ENCODE results near the gene ORAI3. TPM values are rescaled to one million over a fixed set of nuclear protein-coding genes. Genes with fewer than 3 reads are reported as not detected.
A peak's percentile ranks its signal among the peaks of the same experiment; 100 is the strongest.

The ORAI3 gene
- 10 to 100 TPM in 3 of 5 donors, 1 to 10 TPM in 2; 6.6 to 22.3 (median 20.8) TPM for total RNA-seq
- total RNA-seq (2013): 12.9 TPM
- total RNA-seq: 0.64 to 11.0 (median 3.8) reads per million in 29 experiments

GRCh38 chr16:30948667-30949649, at the start of gene ORAI3:
Gene ORAI3 (plus strand): TSS chr16:30949068. CDS start chr16:30949290, 222 bp downstream.
- Histone ChIP-seq H3K4me1 (ENCODE audit: control insufficient read depth in 1 of 2, extremely low read depth in 1 of 2, insufficient read depth in 2 of 2, low read length in 2 of 2) (peaks cover 9 to 38% of the 10 kb centered on the region in 2 experiments), H3K4me3 (ENCODE audit: control insufficient read depth in 1 of 2, extremely low read depth in 1 of 2, low read length in 1 of 2) (peak within 1 kb of the TSS; percentile 62 to 75), H3K27ac (ENCODE audit: low read length) (peak within 1 kb of the TSS; percentile 64), H3K36me3 (ENCODE audit: control insufficient read depth in 2 of 2, extremely low read depth in 1 of 2, insufficient read depth in 1 of 2, low read length in 1 of 2) (peaks cover 0 to 4% of the 10 kb centered on the region in 2 donors), H3K9me3 (no peaks in the 10 kb centered on the region), H3K27me3 (replicated peaks in 1 of 2; ENCODE audit: control insufficient read depth in 2 of 2, extremely low read depth in 1 of 2, insufficient read depth in 2 of 2, low read length in 1 of 2) (no peaks in the 10 kb centered on the region)
- peak; percentile 58 to 70 (median 62) for ATAC-seq (replicated peaks in 1 of 4)
- Mint-ChIP-seq H3K27me3 (no peaks in the 10 kb centered on the region), H3K4me3 (peak within 1 kb of the TSS; percentile 87 to 89 (median 87)), H3K9me3 (no peaks in the 10 kb centered on the region), H3K27ac (peak within 1 kb of the TSS; percentile 84 to 91), H3K4me1 (peaks cover 16 to 26% (median 21%) of the 10 kb centered on the region in 3 donors), H3K36me3 (peaks cover 9% of the 10 kb centered on the region)
- DNase-seq: peak in 13 of 35 experiments; percentile 17 to 62 (median 33)
- 2% methylated on average over 55 of the region's 70 CpGs for WGBS (ENCODE audit: insufficient coverage)
- ChIA-PET CTCF (interaction anchor here in 1 of 2 donors (0.6 kb wide), 1 partner anchor 15 kb away, joined by 3 read pairs; no protein-coding TSS in a partner anchor), POLR2A (interaction anchor here (0.6 to 1.0 kb wide), 3 partner anchors 13 to 925 kb away, joined by 3 to 4 read pairs (median 3); partner anchors contain the start of gene ZNF267 (in 1 of the 2))

DNA sequence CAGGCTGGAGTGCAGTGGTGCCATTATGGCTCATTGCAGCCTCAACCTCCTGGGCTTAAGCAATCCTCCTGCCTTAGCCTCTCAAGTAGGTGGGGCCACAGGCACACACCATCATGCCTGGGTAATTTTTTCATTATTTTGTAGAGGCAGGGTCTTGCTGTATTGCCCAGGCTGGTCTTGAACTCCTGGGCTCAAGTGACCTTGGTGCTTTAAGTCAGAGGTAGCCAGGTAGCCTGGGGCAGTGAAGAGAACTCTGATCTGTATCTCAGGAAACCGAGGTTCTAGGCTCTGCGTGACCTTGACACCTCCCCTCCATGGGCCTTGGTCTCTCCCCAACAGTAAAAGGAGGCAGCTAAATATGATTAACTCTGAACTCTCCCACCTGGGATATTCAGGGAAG, 49.1 kb upstream of the ORAI3 start:
- Mint-ChIP-seq H3K9me3 (no peaks in the 10 kb centered on the region), H3K4me3 (peak overlapping the region in 1 of 3 donors; percentile 9), H3K27me3 (no peaks in the 10 kb centered on the region), H3K27ac (no peak overlapping the region), H3K4me1 (peaks cover 39 to 48% (median 44%) of the 10 kb centered on the region in 3 donors), H3K36me3 (no peaks in the 10 kb centered on the region)
- 43% methylated on average over 2 of the region's 2 CpGs for WGBS (ENCODE audit: insufficient coverage)
- ChIA-PET POLR2A (no interaction called here), CTCF (interaction anchor here in 1 of 2 donors (0.6 to 3.0 kb wide), 2 partner anchors 55 to 897 kb away, joined by 4 to 33 read pairs; no protein-coding TSS in a partner anchor)
- DNase-seq: no peak
- Histone ChIP-seq H3K36me3 (ENCODE audit: control insufficient read depth in 2 of 2, extremely low read depth in 1 of 2, insufficient read depth in 1 of 2, low read length in 1 of 2) (no peaks in the 10 kb centered on the region), H3K27ac (ENCODE audit: low read length) (no peak overlapping the region), H3K4me3 (ENCODE audit: control insufficient read depth in 1 of 2, extremely low read depth in 1 of 2, low read length in 1 of 2) (no peak overlapping the region), H3K27me3 (replicated peaks in 1 of 2; ENCODE audit: control insufficient read depth in 2 of 2, extremely low read depth in 1 of 2, insufficient read depth in 2 of 2, low read length in 1 of 2) (no peaks in the 10 kb centered on the region), H3K9me3 (no peaks in the 10 kb centered on the region), H3K4me1 (ENCODE audit: control insufficient read depth in 1 of 2, extremely low read depth in 1 of 2, insufficient read depth in 2 of 2, low read length in 2 of 2) (peaks cover 22 to 61% of the 10 kb centered on the region in 2 experiments)
- no peak for ATAC-seq (replicated peaks in 1 of 4)

DNA sequence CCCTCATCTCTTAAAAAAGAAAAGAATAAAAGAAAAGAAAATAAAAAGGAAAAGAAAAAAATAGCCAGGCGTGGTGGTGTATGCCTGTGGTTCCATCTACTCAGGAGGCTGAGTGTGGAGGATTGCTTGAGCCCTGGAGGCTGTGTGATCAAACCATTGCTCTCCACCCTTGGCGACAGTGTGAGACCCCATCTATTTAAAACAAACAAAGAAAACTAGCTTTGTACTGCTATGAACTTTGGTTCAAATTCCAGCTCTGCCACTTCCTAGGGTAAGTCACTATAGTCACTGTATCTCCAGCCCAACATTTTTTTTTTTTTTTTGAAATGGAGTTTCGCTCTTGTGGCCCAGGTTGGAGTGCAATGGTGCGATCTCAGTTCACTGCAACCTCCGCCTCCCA, 48.3 kb upstream of the ORAI3 start:
- Mint-ChIP-seq H3K36me3 (no peaks in the 10 kb centered on the region), H3K4me1 (peaks cover 37 to 42% (median 39%) of the 10 kb centered on the region in 3 donors), H3K27ac (peak overlapping the region in 1 of 2 donors; percentile 89), H3K9me3 (no peaks in the 10 kb centered on the region), H3K27me3 (no peaks in the 10 kb centered on the region), H3K4me3 (peak overlapping the region in 1 of 3 donors; percentile 64)
- no peak for DNase-seq
- H3K4me3 ChIP-seq (ENCODE audit: control insufficient read depth in 1 of 2, extremely low read depth in 1 of 2, low read length in 1 of 2): no peak overlapping the region
- H3K27me3 ChIP-seq (replicated peaks in 1 of 2; ENCODE audit: control insufficient read depth in 2 of 2, extremely low read depth in 1 of 2, insufficient read depth in 2 of 2, low read length in 1 of 2): no peaks in the 10 kb centered on the region
- H3K4me1 ChIP-seq (ENCODE audit: control insufficient read depth in 1 of 2, extremely low read depth in 1 of 2, insufficient read depth in 2 of 2, low read length in 2 of 2): peaks cover 22 to 61% of the 10 kb centered on the region in 2 experiments
- WGBS (ENCODE audit: insufficient coverage): 100% methylated on average over 1 of the region's 5 CpGs
- H3K27ac ChIP-seq (ENCODE audit: low read length): no peak overlapping the region
- H3K36me3 ChIP-seq (ENCODE audit: control insufficient read depth in 2 of 2, extremely low read depth in 1 of 2, insufficient read depth in 1 of 2, low read length in 1 of 2): no peaks in the 10 kb centered on the region
- ChIA-PET CTCF (interaction anchor here (0.6 to 3.0 kb wide), 5 partner anchors 9 to 898 kb away, joined by 3 to 33 read pairs (median 4); no protein-coding TSS in a partner anchor), POLR2A (interaction anchor here in 1 of 2 donors (0.6 kb wide), 1 partner anchor 223 kb away, joined by 5 read pairs; no protein-coding TSS in a partner anchor)
- no peak for ATAC-seq (replicated peaks in 1 of 4)
- H3K9me3 ChIP-seq: no peaks in the 10 kb centered on the region

- POLR2A ChIA-PET: interaction anchor here in 1 of 2 donors (0.6 kb wide), 1 partner anchor 132 kb away, joined by 3 read pairs; the partner anchor contains the start of gene STX4
- Histone ChIP-seq H3K9me3 (no peaks in the 10 kb centered on the region), H3K27me3 (replicated peaks in 1 of 2; ENCODE audit: control insufficient read depth in 2 of 2, extremely low read depth in 1 of 2, insufficient read depth in 2 of 2, low read length in 1 of 2) (no peaks in the 10 kb centered on the region), H3K4me3 (ENCODE audit: control insufficient read depth in 1 of 2, extremely low read depth in 1 of 2, low read length in 1 of 2) (peak overlapping the region; percentile 48 to 64), H3K4me1 (ENCODE audit: control insufficient read depth in 1 of 2, extremely low read depth in 1 of 2, insufficient read depth in 2 of 2, low read length in 2 of 2) (peaks cover 20 to 52% of the 10 kb centered on the region in 2 experiments), H3K27ac (ENCODE audit: low read length) (peak overlapping the region; percentile 16), H3K36me3 (ENCODE audit: control insufficient read depth in 2 of 2, extremely low read depth in 1 of 2, insufficient read depth in 1 of 2, low read length in 1 of 2) (no peaks in the 10 kb centered on the region)
- 21% methylated on average over 2 of the region's 6 CpGs for WGBS (ENCODE audit: insufficient coverage)
- H3K27ac Mint-ChIP-seq: peak overlapping the region; percentile 71 to 89
- CTCF ChIA-PET: interaction anchor here (0.6 to 3.0 kb wide), 10 partner anchors 8 to 805 kb away, joined by 3 to 33 read pairs (median 6); partner anchors contain the start of gene YPEL3 (in 1 of the 2)
- no peaks in the 10 kb centered on the region for H3K27me3 Mint-ChIP-seq
- no peaks in the 10 kb centered on the region for H3K36me3 Mint-ChIP-seq
- DNase-seq (peak in 2 of 35 experiments; percentile 17 to 28), ATAC-seq (replicated peaks in 1 of 4) (no peak)
- peaks cover 30 to 35% (median 35%) of the 10 kb centered on the region in 3 donors for H3K4me1 Mint-ChIP-seq
- H3K9me3 Mint-ChIP-seq: no peaks in the 10 kb centered on the region
- peak overlapping the region; percentile 64 to 72 (median 72) for H3K4me3 Mint-ChIP-seq
Observed at GRCh38 chr16:30901201-30902028, 47.5 kb upstream of the ORAI3 start.

- ChIA-PET POLR2A (interaction anchor here in 1 of 2 donors (0.6 kb wide), 1 partner anchor 131 kb away, joined by 3 read pairs; the partner anchor contains the start of gene STX4), CTCF (interaction anchor here (0.7 to 3.0 kb wide), 7 partner anchors 7 to 806 kb away, joined by 3 to 33 read pairs (median 6); partner anchors contain the start of gene YPEL3 (in 1 of the 2))
- no peaks in the 10 kb centered on the region for H3K27me3 ChIP-seq (replicated peaks in 1 of 2; ENCODE audit: control insufficient read depth in 2 of 2, extremely low read depth in 1 of 2, insufficient read depth in 2 of 2, low read length in 1 of 2)
- Mint-ChIP-seq H3K4me1 (peaks cover 26 to 30% (median 30%) of the 10 kb centered on the region in 3 donors), H3K27ac (peak overlapping the region; percentile 96 to 98), H3K27me3 (no peaks in the 10 kb centered on the region), H3K4me3 (peak overlapping the region; percentile 87 to 95 (median 95)), H3K9me3 (no peaks in the 10 kb centered on the region), H3K36me3 (no peaks in the 10 kb centered on the region)
- H3K27ac ChIP-seq (ENCODE audit: low read length): peak overlapping the region; percentile 78
- H3K4me1 ChIP-seq (ENCODE audit: control insufficient read depth in 1 of 2, extremely low read depth in 1 of 2, insufficient read depth in 2 of 2, low read length in 2 of 2): peaks cover 18 to 46% of the 10 kb centered on the region in 2 experiments
- no peaks in the 10 kb centered on the region for H3K36me3 ChIP-seq (ENCODE audit: control insufficient read depth in 2 of 2, extremely low read depth in 1 of 2, insufficient read depth in 1 of 2, low read length in 1 of 2)
- peak in 26 of 35 experiments; percentile 28 to 74 (median 44) for DNase-seq
- H3K9me3 ChIP-seq: no peaks in the 10 kb centered on the region
- peak overlapping the region; percentile 55 to 64 for H3K4me3 ChIP-seq (ENCODE audit: control insufficient read depth in 1 of 2, extremely low read depth in 1 of 2, low read length in 1 of 2)
- WGBS (ENCODE audit: insufficient coverage): 7% methylated on average over 94 of the region's 99 CpGs
- peak; percentile 88 to 90 (median 88) for ATAC-seq (replicated peaks in 1 of 4)
Observed at GRCh38 chr16:30902029-30902972, 46.6 kb upstream of the ORAI3 start.

Measured in T-cell (primary cell).